ENCODE results near the gene BZW1. TPM values are rescaled to one million over a fixed set of nuclear protein-coding genes. Genes with fewer than 3 reads are reported as not detected.

BZW1 gene
- total and polyA plus RNA-seq, 8 donors, result 207 to 255 (median 220) TPM

DNA sequence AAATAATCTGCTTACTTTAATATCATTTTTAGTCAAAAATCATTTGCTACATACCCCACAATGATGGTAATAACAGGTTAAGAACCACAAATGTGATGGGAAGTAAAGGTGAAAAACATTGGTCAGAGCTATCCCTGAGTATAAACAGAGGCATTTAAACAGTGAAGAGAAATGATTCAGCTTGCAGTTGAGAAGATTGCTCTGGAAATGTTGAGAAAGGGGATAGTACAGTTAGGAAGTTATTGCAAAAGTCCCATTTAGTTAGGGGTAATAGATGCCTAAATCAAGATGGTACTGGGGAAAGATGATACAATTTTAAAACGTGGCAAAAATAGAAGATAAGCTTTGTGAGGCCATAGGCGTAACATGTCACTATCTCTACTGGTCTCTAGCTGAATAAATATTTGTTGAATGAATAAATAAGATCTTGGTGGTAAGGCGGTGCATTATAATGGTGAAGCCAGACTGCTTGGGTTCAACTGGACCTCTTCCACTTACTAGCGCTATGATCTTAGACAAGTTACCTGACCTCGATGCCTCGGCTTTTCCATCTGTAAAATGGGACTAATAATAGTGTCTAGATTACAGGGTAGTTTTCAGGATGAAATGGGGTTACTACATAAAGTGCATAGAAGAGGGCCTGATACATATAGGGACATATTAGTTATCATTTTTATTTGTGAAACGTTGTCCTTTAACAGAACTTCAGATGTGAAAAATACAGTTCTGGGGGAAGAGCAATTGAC lies 2.0 kb upstream of the BZW1 start:
- peaks cover 0 to 13% of the 10 kb centered on the region in 2 donors for H3K36me3 ChIP-seq
- H3K4me1 ChIP-seq, result peaks cover 5 to 35% of the 10 kb centered on the region in 2 donors
- H3K27ac ChIP-seq, result peak overlapping the region; percentile 98 to 100
- DNase-seq (no peak), ATAC-seq (no peak)
- H3K9me3 ChIP-seq, result no peaks in the 10 kb centered on the region
- H3K27me3 ChIP-seq, result no peaks in the 10 kb centered on the region
- no peak overlapping the region for H3K4me3 ChIP-seq
- intact Hi-C loops (cut with DNase I), result loop anchor here in 1 of 2 donors (10.0 kb wide), 1 partner anchor 95 kb away; no protein-coding TSS in a partner anchor
- TF ChIP-seq CTCF (IDR thresholded peaks at IDR 0.05), result no peak

GRCh38 chr2:200810252-200810997 lies 1.3 kb upstream of the BZW1 start:
- DNase-seq (peak in 2 of 4 donors; percentile 65 to 81), ATAC-seq (peak; percentile 25)
- Histone ChIP-seq H3K4me3 (peak overlapping the region; percentile 94 to 98), H3K36me3 (peaks cover 0 to 21% of the 10 kb centered on the region in 2 donors), H3K27me3 (no peaks in the 10 kb centered on the region), H3K9me3 (no peaks in the 10 kb centered on the region), H3K27ac (peak overlapping the region; percentile 98 to 100), H3K4me1 (peaks cover 5 to 41% of the 10 kb centered on the region in 2 donors)
- no peak for TF ChIP-seq CTCF (IDR thresholded peaks at IDR 0.05)
- intact Hi-C loops (cut with DNase I), result loop anchor here in 1 of 2 donors (10.0 kb wide), 1 partner anchor 96 kb away; no protein-coding TSS in a partner anchor

- Histone ChIP-seq H3K9me3 (no peaks in the 10 kb centered on the region), H3K27me3 (no peaks in the 10 kb centered on the region), H3K36me3 (peaks cover 0 to 26% of the 10 kb centered on the region in 2 donors), H3K4me1 (peaks cover 5 to 41% of the 10 kb centered on the region in 2 donors), H3K4me3 (peak overlapping the region; percentile 94 to 98), H3K27ac (peak overlapping the region; percentile 98 to 100)
- DNase-seq (no peak), ATAC-seq (no peak)
- intact Hi-C loops (cut with DNase I), result loop anchor here in 1 of 2 donors (10.0 kb wide), 1 partner anchor 96 kb away; no protein-coding TSS in a partner anchor
- TF ChIP-seq CTCF (IDR thresholded peaks at IDR 0.05), result no peak
Measured at GRCh38 chr2:200810998-200811332, 745 bp upstream of the BZW1 start.

- TF ChIP-seq CTCF (IDR thresholded peaks at IDR 0.05), result peak; percentile 33 to 41
- intact Hi-C loops (cut with DNase I), result loop anchor here in 1 of 2 donors (10.0 kb wide), 1 partner anchor 98 kb away; no protein-coding TSS in a partner anchor
Measured at GRCh38 chr2:200812122-200813022, 662 bp downstream of the BZW1 start.

More at GRCh38 chr2:200812122-200813022, 662 bp downstream of the BZW1 start:
- Histone ChIP-seq H3K9me3 (no peaks in the 10 kb centered on the region), H3K36me3 (peaks cover 0 to 40% of the 10 kb centered on the region in 2 donors), H3K4me1 (peaks cover 5 to 44% of the 10 kb centered on the region in 2 donors), H3K4me3 (peak overlapping the region; percentile 94 to 98), H3K27me3 (no peaks in the 10 kb centered on the region), H3K27ac (peak overlapping the region; percentile 98 to 100)
- peak; percentile 57 to 94 (median 80) for DNase-seq
- ATAC-seq, result peak; percentile 66

Data from left lung (tissue), 10 donors.